DND-41 (cell line): ENCODE results near the gene ATP6V0E1.

Source experiments
- CTCF ChIP-seq: IDR thresholded peaks from 2 replicates; pipeline ENCODE4 v1.5.1; 2012; ENCODE audit warnings: borderline replicate concordance, low read length, moderate library complexity, mild to moderate bottlenecking; ENCODE audit not compliant: poor library complexity, severe bottlenecking; ENCODE audit errors: extremely low read depth
- EZH2 ChIP-seq: IDR thresholded peaks from 3 replicates; pipeline ENCODE4 v1.6.1; 2012; ENCODE audit warnings: borderline replicate concordance, low read depth, mild to moderate bottlenecking, moderate library complexity, low read length, inconsistent platforms; ENCODE audit not compliant: severe bottlenecking

GRCh38 chr5:172954751-172955159 lies 28.8 kb upstream of the ATP6V0E1 start:
- TF ChIP-seq CTCF (no peak), EZH2 (no peak)
